Activated naive CD4-positive, alpha-beta T cell treated with anti-CD3 and anti-CD28 coated beads for 36 hours (primary cell): Measurements from ENCODE around the gene RBP5. TPM values are rescaled to one million over a fixed set of nuclear protein-coding genes. Genes with fewer than 3 reads are reported as not detected.
A peak's percentile ranks its signal among the peaks of the same experiment; 100 is the strongest.
"Not testable (repeated sequence)": the region's sequence is repeated elsewhere in the genome, so short reads cannot be mapped to it uniquely, and the experiment has no call there.

Source experiments
- CTCF ChIA-PET: fragments of 350-600 bp; sonication (Branson Sonifier 250); formaldehyde crosslinking; loops from one replicate; lab custom pipeline; 2021; ENCODE audit warnings: antibody characterized with exemption; lab: Charles Lee
- DNase-seq: peaks from one replicate; pipeline ENCODE4 v3.0.0-alpha.2; 2020
- H3K27ac Mint-ChIP-seq: one replicate; pipeline ENCODE4 v1.8.0; 2021; ENCODE audit warnings: mild to moderate bottlenecking, mixed read lengths
- H3K27me3 Mint-ChIP-seq: one replicate; pipeline ENCODE4 v1.8.0; 2021; ENCODE audit warnings: low read depth, mixed read lengths
- H3K36me3 Mint-ChIP-seq: one replicate; pipeline ENCODE4 v1.8.0; 2021; ENCODE audit warnings: low read depth, mixed read lengths
- H3K4me1 Mint-ChIP-seq: one replicate; pipeline ENCODE4 v1.8.0; 2021; ENCODE audit warnings: low read depth, mixed read lengths
- H3K4me3 Mint-ChIP-seq: one replicate; pipeline ENCODE4 v1.8.0; 2021; ENCODE audit warnings: mild to moderate bottlenecking, moderate library complexity, mixed read lengths
- H3K9me3 Mint-ChIP-seq: one replicate; pipeline ENCODE4 v1.8.0; 2021; ENCODE audit warnings: mixed read lengths
- intact Hi-C: fragments of 100-400 bp; cut with micrococcal nuclease; formaldehyde crosslinking; loops from one replicate; pipeline ENCODE4 v1.15.1; 2023
- total RNA-seq, 2 experiments: library from RNA; stranded (reverse); gene quantifications; one replicate each; pipeline ENCODE4 v1.2.3, GENCODE V29; 2021

The RBP5 gene
- total RNA-seq, 2 experiments from 2014 or later, result 0.57 TPM; not detected in 1

- H3K27ac Mint-ChIP-seq, result peak overlapping the region; percentile 97
- CTCF ChIA-PET, result interaction anchor here (0.6 to 5.3 kb wide), 14 partner anchors 8 to 183 kb away, joined by 3 to 30 read pairs (median 3); partner anchors contain the start of genes C12orf57, C1R, LPCAT3 and RNU7-1
- H3K36me3 Mint-ChIP-seq, result peaks cover 22% of the 10 kb centered on the region
- H3K9me3 Mint-ChIP-seq, result peaks cover 13% of the 10 kb centered on the region
- no peaks in the 10 kb centered on the region for H3K27me3 Mint-ChIP-seq
- peak overlapping the region; percentile 95 for H3K4me3 Mint-ChIP-seq
- intact Hi-C loops, result loop anchor here (1.0 to 5.0 kb wide), 5 partner anchors 23 to 255 kb away; partner anchors contain the start of genes C12orf57, CDCA3, CLSTN3 and LPCAT3
- H3K4me1 Mint-ChIP-seq, result peaks cover 31% of the 10 kb centered on the region
- no peak for DNase-seq
Observed at GRCh38 chr12:7107636-7108002, 21.1 kb downstream of the RBP5 start.

GRCh38 chr12:7107181-7107580 is 21.5 kb downstream of the RBP5 start:
- peaks cover 13% of the 10 kb centered on the region for H3K9me3 Mint-ChIP-seq
- CTCF ChIA-PET, result interaction anchor here (0.6 to 5.3 kb wide), 11 partner anchors 8 to 183 kb away, joined by 3 to 30 read pairs (median 3); partner anchors contain the start of genes C12orf57, C1R, LPCAT3 and RNU7-1
- intact Hi-C loops, result loop anchor here (5.0 kb wide), 1 partner anchor 255 kb away; the partner anchor contains the start of genes CDCA3 and USP5
- H3K36me3 Mint-ChIP-seq, result peaks cover 22% of the 10 kb centered on the region
- peaks cover 35% of the 10 kb centered on the region for H3K4me1 Mint-ChIP-seq
- not testable (repeated sequence) for H3K4me3 Mint-ChIP-seq, H3K27ac Mint-ChIP-seq, DNase-seq, H3K27me3 Mint-ChIP-seq

GRCh38 chr12:7106082-7106481 is 22.6 kb downstream of the RBP5 start:
- Mint-ChIP-seq H3K9me3 (peaks cover 13% of the 10 kb centered on the region), H3K4me3 (no peak overlapping the region), H3K27ac (no peak overlapping the region), H3K4me1 (peaks cover 35% of the 10 kb centered on the region), H3K27me3 (no peaks in the 10 kb centered on the region), H3K36me3 (peaks cover 22% of the 10 kb centered on the region)
- CTCF ChIA-PET, result interaction anchor here (1.4 to 3.8 kb wide), 2 partner anchors 15 to 161 kb away, joined by 3 to 24 read pairs; partner anchors contain the start of genes C12orf57 and RNU7-1
- DNase-seq, result no peak
- intact Hi-C loops, result loop anchor here (5.0 kb wide), 1 partner anchor 254 kb away; the partner anchor contains the start of genes CDCA3 and USP5

- Mint-ChIP-seq H3K4me3 (no peak overlapping the region), H3K9me3 (peaks cover 13% of the 10 kb centered on the region)
- CTCF ChIA-PET, result no interaction called here
Observed at GRCh38 chr12:7103837-7104584, 24.7 kb downstream of the RBP5 start.

GRCh38 chr12:7102582-7102981 is 26.1 kb downstream of the RBP5 start:
- intact Hi-C loops, result no loop called here
- Mint-ChIP-seq H3K27ac (no peak overlapping the region), H3K27me3 (no peaks in the 10 kb centered on the region), H3K36me3 (peaks cover 16% of the 10 kb centered on the region), H3K4me3 (no peak overlapping the region), H3K4me1 (peaks cover 24% of the 10 kb centered on the region), H3K9me3 (peaks cover 13% of the 10 kb centered on the region)
- DNase-seq, result no peak
- CTCF ChIA-PET, result interaction anchor here (1.6 to 2.0 kb wide), 2 partner anchors 9 to 10 kb away, joined by 8 to 12 read pairs; partner anchors contain the start of gene C1R

More at GRCh38 chr12:7103837-7104584, 24.7 kb downstream of the RBP5 start:
- intact Hi-C loops, result no loop called here
- no peak for DNase-seq
- Mint-ChIP-seq H3K36me3 (peaks cover 22% of the 10 kb centered on the region), H3K27me3 (no peaks in the 10 kb centered on the region), H3K4me1 (peaks cover 30% of the 10 kb centered on the region), H3K27ac (no peak overlapping the region)

- CTCF ChIA-PET, result interaction anchor here (1.6 to 2.0 kb wide), 2 partner anchors 8 to 11 kb away, joined by 8 to 12 read pairs; partner anchors contain the start of gene C1R
- H3K4me1 Mint-ChIP-seq, result peaks cover 20% of the 10 kb centered on the region
- no peak overlapping the region for H3K4me3 Mint-ChIP-seq
- no peak overlapping the region for H3K27ac Mint-ChIP-seq
- H3K36me3 Mint-ChIP-seq, result peaks cover 16% of the 10 kb centered on the region
- H3K27me3 Mint-ChIP-seq, result no peaks in the 10 kb centered on the region
- intact Hi-C loops, result no loop called here
- peaks cover 11% of the 10 kb centered on the region for H3K9me3 Mint-ChIP-seq
- DNase-seq, result no peak
Observed at GRCh38 chr12:7101694-7102131, 27.0 kb downstream of the RBP5 start.

GRCh38 chr12:7101047-7101693 is 27.5 kb downstream of the RBP5 start:
- H3K27ac Mint-ChIP-seq, result no peak overlapping the region
- CTCF ChIA-PET, result no interaction called here
- intact Hi-C loops, result no loop called here
- DNase-seq, result no peak
- H3K27me3 Mint-ChIP-seq, result no peaks in the 10 kb centered on the region
- no peak overlapping the region for H3K4me3 Mint-ChIP-seq
- H3K9me3 Mint-ChIP-seq, result peaks cover 6% of the 10 kb centered on the region
- peaks cover 16% of the 10 kb centered on the region for H3K4me1 Mint-ChIP-seq
- peaks cover 12% of the 10 kb centered on the region for H3K36me3 Mint-ChIP-seq

GRCh38 chr12:7100239-7100638 is 28.4 kb downstream of the RBP5 start:
- H3K4me3 Mint-ChIP-seq, result no peak overlapping the region
- no peak overlapping the region for H3K27ac Mint-ChIP-seq
- H3K36me3 Mint-ChIP-seq, result peaks cover 3% of the 10 kb centered on the region
- no peaks in the 10 kb centered on the region for H3K27me3 Mint-ChIP-seq
- no peaks in the 10 kb centered on the region for H3K9me3 Mint-ChIP-seq
- CTCF ChIA-PET, result no interaction called here
- intact Hi-C loops, result no loop called here
- peaks cover 10% of the 10 kb centered on the region for H3K4me1 Mint-ChIP-seq
- no peak for DNase-seq

- DNase-seq, result no peak
- intact Hi-C loops, result no loop called here
- H3K9me3 Mint-ChIP-seq, result no peaks in the 10 kb centered on the region
- H3K4me3 Mint-ChIP-seq, result no peak overlapping the region
- H3K36me3 Mint-ChIP-seq, result peaks cover 2% of the 10 kb centered on the region
- no peaks in the 10 kb centered on the region for H3K27me3 Mint-ChIP-seq
- peaks cover 10% of the 10 kb centered on the region for H3K4me1 Mint-ChIP-seq
- CTCF ChIA-PET, result interaction anchor here (0.6 to 1.4 kb wide), 5 partner anchors 8 to 57 kb away, joined by 3 to 5 read pairs (median 3); partner anchors contain the start of gene C1RL
- H3K27ac Mint-ChIP-seq, result no peak overlapping the region
Observed at GRCh38 chr12:7099290-7099996, 29.2 kb downstream of the RBP5 start.

- H3K9me3 Mint-ChIP-seq, result no peaks in the 10 kb centered on the region
- peaks cover 2% of the 10 kb centered on the region for H3K36me3 Mint-ChIP-seq
- H3K4me3 Mint-ChIP-seq, result no peak overlapping the region
- intact Hi-C loops, result no loop called here
- H3K27me3 Mint-ChIP-seq, result no peaks in the 10 kb centered on the region
- peaks cover 4% of the 10 kb centered on the region for H3K4me1 Mint-ChIP-seq
- DNase-seq, result no peak
- H3K27ac Mint-ChIP-seq, result no peak overlapping the region
- CTCF ChIA-PET, result interaction anchor here (1.5 kb wide), 1 partner anchor 92 kb away, joined by 5 read pairs; no protein-coding TSS in a partner anchor
Observed at GRCh38 chr12:7096979-7097378, 31.7 kb downstream of the RBP5 start.

GRCh38 chr12:7096006-7096932 is 32.4 kb downstream of the RBP5 start:
- Mint-ChIP-seq H3K36me3 (peaks cover 2% of the 10 kb centered on the region), H3K9me3 (no peaks in the 10 kb centered on the region), H3K27ac (no peak overlapping the region), H3K27me3 (no peaks in the 10 kb centered on the region), H3K4me1 (peaks cover 7% of the 10 kb centered on the region), H3K4me3 (no peak overlapping the region)
- DNase-seq, result no peak
- intact Hi-C loops, result no loop called here
- CTCF ChIA-PET, result interaction anchor here (0.7 to 1.7 kb wide), 5 partner anchors 12 to 152 kb away, joined by 3 to 5 read pairs (median 5); partner anchors contain the start of gene C1RL
